ENCODE data around the gene NEK11.

Gene NEK11

GRCh38 chr3:131380821-131381444 lies 354.3 kb downstream of the NEK11 start:
- intact Hi-C loops (cut with DNase I) = loop anchor here (5.0 kb wide), 1 partner anchor 121 kb away; the partner anchor contains the start of gene MRPL3
- peak in 1 of 42 donors; percentile 18 for DNase-seq

DNA sequence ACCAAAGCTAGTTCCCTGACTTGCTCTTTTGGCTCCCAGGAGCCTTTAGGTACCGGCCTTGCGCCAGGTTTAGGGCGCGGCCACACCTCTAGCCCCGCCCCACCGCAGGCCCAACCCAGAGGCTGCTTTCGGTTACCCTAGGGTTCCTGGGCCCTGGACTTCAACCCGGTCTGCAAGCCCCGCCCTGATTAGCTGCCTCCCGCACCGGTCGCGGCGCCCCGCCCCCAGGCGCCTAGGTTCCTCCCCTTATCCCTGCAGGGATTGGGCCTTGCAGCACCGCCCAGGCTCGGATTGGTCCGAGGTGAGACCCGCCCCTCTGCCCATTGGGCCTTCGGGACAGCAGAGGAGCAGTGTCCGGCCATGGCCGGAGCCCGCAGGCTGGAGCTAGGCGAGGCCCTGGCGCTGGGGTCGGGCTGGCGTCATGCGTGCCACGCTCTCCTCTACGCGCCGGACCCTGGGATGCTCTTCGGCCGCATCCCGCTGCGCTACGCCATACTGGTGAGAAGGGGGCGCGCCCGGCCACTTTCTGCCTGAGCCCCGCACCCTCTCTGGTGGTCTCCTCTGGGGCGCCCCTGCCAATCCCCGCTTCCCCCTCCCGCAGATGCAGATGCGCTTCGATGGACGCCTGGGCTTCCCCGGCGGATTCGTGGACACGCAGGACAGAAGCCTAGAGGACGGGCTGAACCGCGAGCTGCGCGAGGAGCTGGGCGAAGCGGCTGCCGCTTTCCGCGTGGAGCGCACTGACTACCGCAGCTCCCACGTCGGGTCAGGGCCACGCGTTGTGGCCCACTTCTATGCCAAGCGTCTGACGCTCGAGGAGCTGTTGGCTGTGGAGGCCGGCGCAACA lies 355.0 kb downstream of the NEK11 start, which contains the start of gene NUDT16:
NUDT16 (plus strand) TSS at position 330 of the 847 bp plus-strand sequence; CDS start at position 361, 31 bp downstream.
- peak; percentile 91 to 99 (median 98) for DNase-seq
- intact Hi-C loops (cut with DNase I) = loop anchor here (5.0 kb wide), 1 partner anchor 121 kb away; the partner anchor contains the start of gene MRPL3

GRCh38 chr3:131386429-131387165 lies 359.9 kb downstream of the NEK11 start:
- intact Hi-C loops (cut with DNase I) = no loop called here

DNA sequence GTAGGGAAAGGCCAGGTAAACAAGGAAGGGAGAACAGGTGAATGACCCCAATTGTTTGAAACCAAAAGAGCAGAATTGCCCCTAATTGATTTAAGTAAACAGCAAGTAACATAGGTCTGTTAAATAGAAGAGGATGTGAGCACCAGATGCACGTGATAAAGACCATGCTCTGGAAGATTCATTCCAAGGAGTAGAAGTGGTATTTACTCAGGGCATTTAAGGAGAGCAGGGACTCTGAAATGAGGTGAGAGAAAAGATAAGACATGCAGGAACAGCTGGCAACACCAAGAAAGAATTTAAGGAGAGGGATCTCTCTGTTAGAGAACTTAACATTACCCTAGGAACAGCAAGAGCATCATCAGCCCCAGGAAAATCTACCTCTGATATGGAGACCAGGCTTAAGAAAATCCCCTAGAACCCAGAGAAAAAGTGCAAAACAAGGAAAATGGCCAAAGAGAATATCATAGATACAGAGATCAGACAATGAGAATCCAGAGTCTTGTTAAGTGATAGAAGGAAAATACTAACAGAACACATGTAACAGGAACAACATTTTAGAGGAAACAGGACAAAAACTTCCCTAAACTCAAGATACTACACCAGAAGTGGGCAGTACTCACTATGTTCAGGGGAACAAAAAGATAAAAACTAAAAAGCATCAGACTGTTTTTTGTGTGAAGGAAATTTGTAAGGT lies 361.3 kb downstream of the NEK11 start:
- intact Hi-C loops (cut with DNase I) = no loop called here
- no peak for DNase-seq

More at GRCh38 chr3:131386429-131387165, 359.9 kb downstream of the NEK11 start:
- DNase-seq = peak in 33 of 42 donors; percentile 12 to 72 (median 37)

- intact Hi-C loops (cut with DNase I) = no loop called here
- no peak for DNase-seq
These were observed 361.8 kb downstream of the NEK11 start for GRCh38 chr3:131388490-131388799.

DNA sequence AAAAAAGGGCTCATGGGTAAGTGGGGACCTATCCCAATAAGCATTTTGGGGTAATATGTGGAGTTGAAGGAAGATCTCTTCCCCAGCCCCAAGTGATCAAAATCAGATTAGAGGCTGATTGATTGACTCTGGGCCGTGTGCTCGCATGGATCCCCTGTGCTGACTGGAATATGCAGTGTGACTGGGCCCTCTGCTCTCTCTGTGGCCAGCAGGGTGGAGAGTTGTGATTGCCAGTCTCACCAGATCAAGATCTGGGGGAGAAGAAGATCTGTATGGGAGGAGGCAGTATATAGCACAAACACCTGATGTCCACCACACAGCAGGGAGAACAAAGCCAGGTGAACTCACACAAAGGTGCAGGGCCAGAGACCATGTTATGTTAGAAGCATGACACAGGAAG lies 363.7 kb downstream of the NEK11 start:
- DNase-seq = no peak
- intact Hi-C loops (cut with DNase I) = no loop called here

DNA sequence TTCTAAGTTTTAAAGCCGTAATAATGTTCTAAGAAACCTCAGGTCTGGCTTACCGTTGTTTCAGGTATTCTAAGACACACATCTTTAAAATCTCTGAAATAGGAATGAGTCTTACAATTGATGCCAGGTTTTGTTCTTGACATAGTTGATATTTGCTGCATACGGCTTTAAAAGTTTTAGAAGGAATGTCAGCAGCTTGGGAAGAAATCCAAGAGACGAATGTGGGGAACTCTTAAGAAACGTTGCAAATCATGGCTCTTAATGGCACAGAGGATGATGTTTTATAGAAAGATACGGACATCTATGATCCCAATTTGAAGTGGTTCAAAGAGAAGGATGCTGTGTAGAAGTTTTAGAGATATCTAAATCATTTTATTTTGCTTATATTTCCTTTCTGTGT lies 366.4 kb downstream of the NEK11 start:
- intact Hi-C loops (cut with DNase I) = no loop called here
- no peak for DNase-seq

- intact Hi-C loops (cut with DNase I) = no loop called here
These were observed 367.2 kb downstream of the NEK11 start for GRCh38 chr3:131393868-131394267.

DNA sequence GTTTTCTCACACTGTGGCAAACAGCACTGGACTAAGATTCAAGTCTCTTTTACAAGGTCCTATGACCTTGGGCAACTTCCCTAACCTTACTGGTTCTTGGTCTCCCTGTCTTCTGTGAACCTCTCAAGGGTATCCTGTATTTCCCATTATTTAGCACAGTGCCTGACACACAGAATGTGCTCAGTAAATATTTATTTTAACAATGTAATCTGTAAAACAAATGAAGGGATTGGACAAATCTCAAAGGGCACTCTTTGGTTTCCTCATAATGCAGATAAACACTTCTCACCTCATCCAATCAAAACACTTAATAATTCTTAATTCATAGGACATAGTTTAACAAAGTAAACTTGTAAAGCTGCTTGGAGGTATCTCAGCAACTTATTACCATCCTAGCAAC lies 367.7 kb downstream of the NEK11 start:
- no peak for DNase-seq
- intact Hi-C loops (cut with DNase I) = no loop called here

More at GRCh38 chr3:131393868-131394267, 367.2 kb downstream of the NEK11 start:
- DNase-seq = no peak

DNA sequence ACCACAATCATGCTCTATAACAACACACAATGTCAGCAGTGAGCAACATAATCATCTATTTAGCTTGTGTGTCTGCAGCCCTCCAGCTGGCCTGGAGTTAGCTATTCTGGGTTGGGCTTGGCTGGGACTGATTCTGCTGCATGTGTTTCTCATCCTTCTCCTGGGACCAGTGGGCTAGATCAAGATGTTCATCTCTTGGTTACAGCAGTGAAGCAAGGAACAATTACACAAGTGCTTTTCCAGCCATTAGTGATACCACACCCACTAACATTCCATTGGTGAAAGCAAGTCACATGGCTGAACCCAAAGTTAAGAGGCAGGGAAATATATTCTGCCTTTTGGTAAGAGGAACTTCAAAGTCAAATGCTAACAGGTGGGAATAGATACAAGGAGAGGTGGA lies 369.5 kb downstream of the NEK11 start:
- no peak for DNase-seq
- intact Hi-C loops (cut with DNase I) = no loop called here

DNA sequence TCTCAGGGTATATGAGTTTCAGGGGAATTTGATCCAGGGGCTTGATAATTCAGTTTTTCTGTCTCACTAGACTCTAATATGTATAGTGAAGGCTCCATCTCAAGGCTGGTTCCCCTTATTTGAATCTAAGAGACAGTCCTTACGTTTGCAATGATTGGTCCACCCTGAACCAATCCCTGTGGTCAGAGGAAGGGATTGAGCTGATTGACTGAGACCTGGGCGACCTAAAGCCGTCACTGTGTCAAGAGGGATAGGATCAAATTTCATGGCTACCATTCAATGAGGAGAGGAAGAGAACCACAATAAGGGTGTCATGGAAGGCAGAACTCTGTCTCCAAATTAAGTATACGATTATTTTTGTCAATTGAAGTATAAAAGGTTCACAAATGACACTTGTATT lies 371.2 kb downstream of the NEK11 start:
- intact Hi-C loops (cut with DNase I) = no loop called here

More for the DNA sequence above, 371.2 kb downstream of the NEK11 start:
- no peak for DNase-seq
